ENCODE measurements around the gene PPP6R2.

PPP6R2 gene

DNA sequence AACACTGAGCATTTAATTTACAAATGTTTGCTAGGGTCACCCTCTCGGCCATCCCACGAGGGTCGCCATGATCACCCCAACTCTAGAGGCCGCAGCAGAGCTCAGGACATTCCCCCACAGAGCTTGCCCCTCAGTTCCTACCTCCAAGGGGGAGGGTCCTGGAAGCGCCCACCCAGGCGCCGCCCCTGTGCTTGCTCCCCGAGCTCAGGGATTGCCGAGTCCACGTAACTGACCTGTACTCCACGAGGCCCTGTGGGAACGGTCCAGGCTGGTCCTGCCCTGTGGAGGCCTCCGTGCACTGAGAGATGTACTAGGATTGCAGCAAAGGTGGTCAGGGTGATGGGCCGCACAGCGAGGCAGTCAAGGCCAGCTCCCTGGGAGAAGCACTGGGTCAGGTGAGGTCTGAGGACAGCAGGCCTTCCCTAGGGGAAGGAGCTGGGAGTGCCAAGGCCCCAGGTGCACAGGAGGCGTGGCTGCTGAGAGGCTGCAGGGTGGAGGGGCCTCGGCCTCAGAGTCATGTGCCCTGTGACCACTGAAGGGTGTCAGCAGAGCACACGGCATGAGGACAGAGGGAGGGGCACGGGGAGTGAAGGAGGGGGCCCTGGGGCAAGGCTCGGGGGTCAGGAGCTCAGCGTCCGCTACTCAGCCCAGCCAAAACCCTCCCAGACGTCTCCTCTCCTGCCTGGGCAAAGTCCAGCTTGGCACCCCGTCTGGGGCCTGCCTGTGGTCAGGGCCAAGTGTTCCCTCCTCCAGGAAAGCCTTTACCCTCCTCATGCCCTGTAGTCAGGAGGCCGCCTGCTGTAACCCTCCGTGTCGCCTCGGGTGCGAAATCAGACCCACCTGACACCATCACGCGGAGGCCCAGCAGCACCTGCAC lies 141.1 kb downstream of the PPP6R2 start:
- DNase-seq (ENCODE audit: low read depth), result no peak

DNA sequence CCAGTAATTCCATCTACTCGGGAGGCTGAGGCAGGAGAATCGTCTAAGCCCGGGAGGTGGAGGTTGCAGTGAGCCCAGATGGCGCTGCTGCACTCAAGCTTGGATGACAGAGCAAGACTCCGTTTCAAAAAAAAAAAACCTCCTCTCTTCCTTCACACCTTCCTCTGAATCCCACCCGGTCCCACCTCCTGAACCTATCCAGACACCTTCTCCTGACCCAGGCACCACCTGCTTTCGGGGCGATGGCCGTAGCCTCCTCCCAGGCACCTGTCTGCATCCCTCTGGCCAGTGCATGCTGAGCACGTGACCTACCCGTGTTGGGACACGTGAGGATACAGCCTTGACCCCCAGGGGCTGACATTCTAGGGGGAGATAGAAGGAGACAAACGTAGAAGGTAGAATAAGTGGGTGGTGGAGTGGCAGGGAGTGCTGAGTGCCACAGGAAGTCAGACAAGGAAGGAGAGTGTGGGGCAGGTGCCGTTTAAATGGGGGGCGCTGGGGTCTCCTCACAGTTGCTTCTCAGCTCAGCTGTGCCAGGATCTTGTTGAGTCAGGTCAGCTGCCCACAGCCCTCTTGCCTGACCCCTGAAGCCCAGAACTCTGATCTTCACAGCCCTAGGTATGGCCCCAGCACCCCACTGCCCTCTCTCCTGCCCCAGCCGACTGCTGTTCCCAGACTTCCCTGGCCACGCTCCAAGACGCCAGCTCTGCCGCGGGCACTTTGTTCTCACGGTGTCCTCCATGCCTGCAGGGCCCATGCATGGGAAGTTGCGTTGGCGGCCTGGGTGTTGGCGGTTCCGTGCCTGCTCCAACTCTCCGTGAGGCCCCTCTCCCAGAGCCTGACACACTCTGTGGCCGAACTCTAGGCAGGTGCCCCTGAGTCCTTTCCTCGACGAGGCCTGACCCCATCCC lies 142.3 kb downstream of the PPP6R2 start:
- DNase-seq (ENCODE audit: low read depth), result no peak

DNA sequence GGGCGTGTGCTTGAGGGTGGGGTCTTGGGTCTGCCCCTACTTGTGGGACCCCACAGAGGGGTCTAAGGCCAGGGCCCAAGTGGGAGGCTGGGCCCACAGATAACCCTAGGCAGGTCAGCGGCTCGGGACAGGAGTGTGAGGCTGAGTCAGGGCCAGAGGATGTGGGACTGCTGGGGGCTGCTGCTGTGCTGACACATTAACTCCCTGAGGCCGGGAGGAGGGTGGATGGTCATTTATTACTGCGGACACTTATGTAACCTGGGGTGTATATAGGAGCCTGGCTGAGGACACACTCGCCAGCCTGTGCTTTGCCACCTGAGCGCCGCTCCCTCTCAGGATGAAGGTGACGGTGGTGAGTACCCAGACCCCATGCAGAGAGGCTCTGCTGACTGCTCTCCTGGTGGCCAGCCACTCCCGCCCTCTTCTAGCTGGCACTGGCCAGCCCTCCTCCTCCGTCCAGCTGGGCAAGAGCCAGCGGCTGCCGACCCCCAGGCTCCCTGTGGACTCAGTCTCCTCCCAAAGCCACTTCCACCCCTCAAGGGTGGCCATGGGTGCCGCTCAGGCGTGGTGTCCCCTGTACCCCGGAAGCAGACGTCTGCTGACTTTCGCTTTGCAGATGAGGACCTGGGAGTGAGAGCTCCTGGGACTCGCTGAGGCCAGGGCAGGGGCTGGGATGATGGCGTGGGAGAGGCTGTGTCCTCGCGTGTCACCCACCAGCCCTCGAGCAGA lies 143.6 kb downstream of the PPP6R2 start, which contains the start of gene MIOX:
Gene MIOX (plus strand): TSS at position 299 of the 729 bp plus-strand sequence. CDS start 39 bp downstream, at position 338.
- DNase-seq (ENCODE audit: low read depth), result no peak

DNA sequence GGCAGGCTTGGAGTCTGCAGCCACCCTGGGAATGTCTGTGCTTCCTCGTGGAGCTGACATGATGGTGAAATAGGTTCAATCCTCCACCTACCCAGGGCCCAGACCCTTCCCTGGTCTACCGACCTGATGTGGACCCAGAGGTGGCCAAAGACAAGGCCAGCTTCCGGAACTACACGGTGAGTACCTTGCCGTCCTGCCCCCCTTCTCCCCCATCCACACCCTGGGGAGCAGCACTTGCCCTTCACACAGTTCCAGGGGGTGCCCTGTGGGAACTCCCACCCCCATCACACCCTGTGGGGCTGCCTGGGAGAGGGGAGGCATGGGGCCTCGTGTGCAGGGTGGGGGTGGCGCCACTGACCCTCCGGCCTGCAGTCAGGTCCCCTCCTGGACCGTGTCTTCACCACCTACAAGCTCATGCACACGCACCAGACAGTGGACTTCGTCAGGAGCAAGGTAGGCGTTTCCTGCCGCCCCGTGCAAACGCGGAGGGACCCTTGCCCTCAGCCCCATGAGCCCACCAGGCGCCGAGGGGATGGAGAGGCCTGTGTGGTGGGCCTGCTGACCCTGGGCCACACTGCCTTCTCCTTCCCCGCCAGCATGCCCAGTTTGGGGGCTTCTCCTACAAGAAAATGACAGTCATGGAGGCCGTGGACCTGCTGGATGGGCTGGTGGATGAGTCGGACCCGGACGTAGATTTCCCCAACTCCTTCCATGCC lies 144.3 kb downstream of the PPP6R2 start:
- no peak for DNase-seq (ENCODE audit: low read depth)

DNA sequence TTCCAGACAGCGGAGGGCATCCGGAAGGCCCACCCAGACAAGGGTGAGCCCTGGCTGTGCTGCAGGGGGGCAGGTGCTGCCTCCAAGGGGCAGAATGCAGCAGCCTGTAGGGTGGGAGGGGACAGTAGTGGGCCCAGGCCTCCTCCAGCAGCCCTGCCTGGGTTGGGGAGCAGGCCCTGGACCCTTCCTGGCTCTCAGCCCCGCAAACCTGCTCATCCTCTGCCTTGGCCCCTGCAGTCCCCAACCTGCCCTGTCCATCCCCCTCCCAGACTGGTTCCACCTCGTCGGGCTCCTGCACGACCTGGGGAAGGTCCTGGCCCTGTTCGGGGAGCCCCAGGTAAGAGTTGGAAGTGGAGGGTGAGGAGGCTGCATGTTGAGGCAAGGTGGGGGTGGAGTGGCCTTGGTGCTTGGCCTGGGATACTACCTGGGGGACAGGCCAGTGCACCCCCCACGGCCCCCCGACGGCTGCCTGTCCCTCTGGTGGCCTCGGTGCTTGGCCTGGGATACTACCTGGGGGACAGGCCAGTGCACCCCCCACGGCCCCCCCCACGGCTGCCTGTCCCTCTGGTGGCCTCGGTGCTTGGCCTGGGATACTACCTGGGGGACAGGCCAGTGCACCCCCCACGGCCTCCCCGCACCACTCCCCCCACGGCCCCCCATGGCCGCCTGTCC lies 145.0 kb downstream of the PPP6R2 start:
- no peak for DNase-seq (ENCODE audit: low read depth)

DNA sequence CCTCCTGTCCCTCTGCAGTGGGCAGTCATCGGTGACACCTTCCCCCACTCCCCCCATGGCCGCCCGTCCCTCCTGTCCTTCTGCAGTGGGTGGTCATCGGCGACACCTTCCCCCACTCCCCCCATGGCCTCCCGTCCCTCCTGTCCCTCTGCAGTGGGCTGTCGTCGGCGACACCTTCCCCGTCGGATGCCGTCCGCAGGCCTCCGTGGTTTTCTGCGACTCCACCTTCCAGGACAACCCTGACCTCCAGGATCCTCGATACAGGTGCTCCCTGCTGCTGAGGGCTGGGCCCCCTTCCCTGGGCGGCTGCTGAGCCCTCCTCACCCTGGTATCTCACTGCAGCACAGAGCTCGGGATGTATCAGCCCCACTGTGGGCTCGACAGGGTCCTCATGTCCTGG lies 145.8 kb downstream of the PPP6R2 start:
- no peak for DNase-seq (ENCODE audit: low read depth)

DNA sequence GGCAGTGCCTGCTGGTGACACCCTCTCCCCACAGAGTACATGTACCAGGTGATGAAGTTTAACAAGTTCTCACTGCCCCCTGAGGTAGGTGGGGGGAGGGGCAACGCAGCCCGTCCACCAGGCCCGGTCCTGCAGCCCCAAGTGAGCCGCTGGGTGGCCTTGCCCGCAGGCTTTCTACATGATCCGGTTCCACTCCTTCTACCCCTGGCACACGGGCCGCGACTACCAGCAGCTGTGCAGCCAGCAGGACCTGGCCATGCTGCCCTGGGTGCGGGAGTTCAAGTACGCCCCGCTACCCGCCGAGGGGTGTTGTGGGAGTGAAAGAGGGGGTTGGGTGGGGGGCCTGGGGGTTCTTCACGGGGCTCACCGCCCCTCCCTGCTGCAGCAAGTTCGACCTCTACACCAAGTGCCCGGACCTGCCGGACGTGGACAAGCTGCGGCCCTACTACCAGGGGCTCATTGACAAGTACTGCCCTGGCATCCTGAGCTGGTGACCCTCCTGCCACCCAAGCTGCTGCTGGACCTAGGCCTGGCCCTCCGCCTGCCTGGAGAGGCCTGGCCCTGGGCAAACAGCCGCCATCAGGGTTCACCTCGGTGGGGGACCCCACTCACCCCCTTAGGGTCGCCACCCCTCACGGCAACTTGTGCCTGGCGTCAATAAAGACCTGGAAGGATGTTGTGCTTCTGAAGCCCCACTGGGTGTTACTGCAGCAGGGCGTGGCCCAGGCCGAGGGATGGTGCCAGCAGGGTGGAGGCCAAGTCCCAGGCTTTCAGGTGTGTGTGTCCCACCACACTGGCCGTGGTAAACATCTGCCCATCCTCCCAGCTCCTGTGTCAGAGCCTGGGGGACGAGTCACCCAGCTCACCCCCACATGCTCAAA lies 146.5 kb downstream of the PPP6R2 start:
- no peak for DNase-seq (ENCODE audit: low read depth)

DNA sequence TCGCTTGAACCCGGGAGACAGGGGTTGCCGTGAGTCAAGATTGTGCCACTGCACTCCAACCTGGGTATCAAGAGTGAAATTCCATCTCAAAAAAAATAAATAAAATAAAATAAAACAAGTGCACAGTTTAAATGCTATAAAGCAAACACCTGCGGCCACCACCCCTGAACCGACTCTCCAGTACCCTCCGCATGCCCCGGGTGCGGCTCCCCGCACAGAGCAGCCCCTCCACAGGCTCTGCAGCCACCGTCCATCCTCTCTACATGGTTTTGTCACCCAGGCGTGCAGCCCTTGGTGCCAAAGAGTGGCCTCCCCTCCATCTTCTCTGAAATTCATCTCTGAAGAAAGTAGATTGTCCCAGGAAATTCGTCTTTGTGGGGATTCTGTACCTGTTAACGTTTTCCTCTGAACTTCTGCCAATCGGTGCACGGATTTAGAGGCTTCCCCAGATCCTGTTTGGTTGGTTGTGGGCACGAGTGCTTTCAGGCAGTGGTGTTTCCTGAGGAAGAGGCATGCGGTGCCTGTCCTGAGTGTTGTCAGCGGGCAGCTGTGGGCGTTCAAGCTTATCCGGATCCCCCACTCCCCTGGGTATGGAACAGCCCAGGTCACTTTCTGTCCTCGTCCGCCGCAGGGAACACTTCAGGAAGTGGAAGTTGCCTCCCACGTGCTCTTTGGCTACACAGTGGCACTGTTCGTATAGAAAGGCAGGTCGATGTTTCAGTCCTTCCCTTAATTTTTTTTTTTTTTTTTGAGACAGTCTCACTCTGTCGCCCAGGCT lies 147.6 kb downstream of the PPP6R2 start:
- no peak for DNase-seq (ENCODE audit: low read depth)
